Endodermal cell (in vitro differentiated cells): Measurements from ENCODE around the gene POMT1. TPM values are rescaled to one million over a fixed set of nuclear protein-coding genes. Genes with fewer than 3 reads are reported as not detected.
"Not testable (repeated sequence)": the region's sequence is repeated elsewhere in the genome, so short reads cannot be mapped to it uniquely, and the experiment has no call there.

Experiments
- DNase-seq: peaks from one replicate; pipeline ENCODE4 v3.0.0-alpha.2; 2017
- H3K27ac ChIP-seq: 2 replicates; pipeline ENCODE4 v1.5.1; 2013; ENCODE audit warnings: mild to moderate bottlenecking, low read depth, low read length, moderate library complexity
- H3K27me3 ChIP-seq: 2 replicates; pipeline ENCODE4 v1.6.1; 2013; ENCODE audit warnings: mild to moderate bottlenecking, low read length, moderate library complexity; ENCODE audit not compliant: insufficient read depth, control insufficient read depth, poor library complexity, severe bottlenecking
- H3K36me3 ChIP-seq: 2 replicates; pipeline ENCODE4 v1.7.0; 2013; ENCODE audit warnings: mild to moderate bottlenecking, low read length, moderate library complexity; ENCODE audit not compliant: control insufficient read depth, insufficient read depth
- H3K4me1 ChIP-seq: one replicate; pipeline ENCODE4 v1.7.0; 2013; ENCODE audit warnings: low read length; ENCODE audit not compliant: control insufficient read depth, insufficient read depth
- H3K4me3 ChIP-seq: 2 replicates; pipeline ENCODE4 v1.5.1; 2013; ENCODE audit warnings: mild to moderate bottlenecking, low read length, moderate library complexity
- H3K9ac ChIP-seq: 2 replicates; pipeline ENCODE4 v1.6.1; 2013; ENCODE audit warnings: mild to moderate bottlenecking, low read length, moderate library complexity; ENCODE audit not compliant: poor library complexity, severe bottlenecking; ENCODE audit errors: extremely low read depth
- H3K9me3 ChIP-seq: 2 replicates; pipeline ENCODE4 v1.6.1; 2013; ENCODE audit warnings: mild to moderate bottlenecking, low read length, moderate library complexity; ENCODE audit not compliant: control insufficient read depth
- H3K27ac Mint-ChIP-seq: 2 replicates; pipeline ENCODE4 v1.8.0; 2020; ENCODE audit warnings: mixed read lengths
- H3K27me3 Mint-ChIP-seq: 2 replicates; pipeline ENCODE4 v1.8.0; 2021; ENCODE audit warnings: mild to moderate bottlenecking, mixed read lengths; ENCODE audit not compliant: insufficient read depth
- H3K36me3 Mint-ChIP-seq: 2 replicates; pipeline ENCODE4 v1.8.0; 2020; ENCODE audit warnings: low read depth, mixed read lengths
- H3K4me1 Mint-ChIP-seq: 2 replicates; pipeline ENCODE4 v1.8.0; 2020; ENCODE audit warnings: mixed read lengths
- H3K4me3 Mint-ChIP-seq: 2 replicates; pipeline ENCODE4 v1.8.0; 2020; ENCODE audit warnings: mild to moderate bottlenecking, moderate library complexity, mixed read lengths
- H3K9me3 Mint-ChIP-seq: 2 replicates; pipeline ENCODE4 v1.8.0; 2020; ENCODE audit warnings: mild to moderate bottlenecking, mixed read lengths
- WGBS, 2 experiments: methylation state at CpG; one replicate each; pipeline versions ENCODE4 v1.1.5 to v1.1.7; 2013; ENCODE audit warnings: missing lambda C conversion rate in 2 of 2, mixed read lengths in 1 of 2; ENCODE audit not compliant: insufficient coverage in 1 of 2, insufficient read length in 1 of 2; 5-methylcytosine and 5-hydroxymethylcytosine counted together
- total RNA-seq, 2 donors: library from RNA; stranded (reverse); fragmentation: NEBNext Ultra II Directional in 1 of 2; extraction: Animal tissue kit (Norgen Biotek cat#: 25700) in 1 of 2; gene quantifications; 2 replicates in 1 of 2; 3 replicates in 1 of 2; pipeline ENCODE4 v1.2.1, GENCODE V29; 2021
- TF ChIP-seq, protein P1 (sequence below): fragments of 200-600 bp; sonication (generic); conservative IDR thresholded peaks from 2 replicates; pipeline ENCODE4 v1.5.0; 2021; ENCODE audit warnings: antibody characterized with exemption, mild to moderate bottlenecking

Gene POMT1
- total RNA-seq, 2 donors from 2014 or later, result 42.3 to 53.8 TPM

DNA sequence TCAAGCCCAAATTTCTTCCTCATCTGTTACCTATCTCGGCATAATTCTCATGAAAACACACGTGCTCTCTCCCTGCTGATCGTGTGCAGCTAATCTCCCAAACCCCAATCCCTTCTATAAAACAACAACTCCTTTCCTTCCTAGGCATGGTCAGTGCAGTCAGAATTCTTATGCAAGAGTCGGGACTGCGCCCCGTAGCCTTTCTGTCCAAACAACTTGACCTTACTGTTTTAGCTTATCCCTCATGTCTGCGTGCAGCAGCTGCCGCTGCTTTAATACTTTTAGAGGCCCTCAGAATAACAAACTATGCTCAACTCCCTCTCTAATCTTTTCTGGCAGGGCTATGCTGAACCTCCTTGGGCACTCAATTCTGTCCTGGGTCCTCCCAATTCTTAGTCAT, 47.7 kb downstream of the POMT1 start:
- H3K4me1 Mint-ChIP-seq, result peaks cover 38% of the 10 kb centered on the region
- H3K27ac Mint-ChIP-seq, H3K4me1 ChIP-seq, DNase-seq, H3K9ac ChIP-seq, H3K27ac ChIP-seq, H3K4me3 ChIP-seq, H3K36me3 ChIP-seq: not testable (repeated sequence)
- H3K9me3 ChIP-seq, result peaks cover 16% of the 10 kb centered on the region
- peaks cover 35% of the 10 kb centered on the region for H3K27me3 Mint-ChIP-seq
- peaks cover 73% of the 10 kb centered on the region for H3K36me3 Mint-ChIP-seq
- H3K9me3 Mint-ChIP-seq, result peaks cover 58% of the 10 kb centered on the region
- peak overlapping the region; percentile 2 for H3K4me3 Mint-ChIP-seq
- 90 to 96% methylated on average over 8 of the region's 8 CpGs for WGBS, 2 experiments
- H3K27me3 ChIP-seq, result peaks cover 17% of the 10 kb centered on the region

DNA sequence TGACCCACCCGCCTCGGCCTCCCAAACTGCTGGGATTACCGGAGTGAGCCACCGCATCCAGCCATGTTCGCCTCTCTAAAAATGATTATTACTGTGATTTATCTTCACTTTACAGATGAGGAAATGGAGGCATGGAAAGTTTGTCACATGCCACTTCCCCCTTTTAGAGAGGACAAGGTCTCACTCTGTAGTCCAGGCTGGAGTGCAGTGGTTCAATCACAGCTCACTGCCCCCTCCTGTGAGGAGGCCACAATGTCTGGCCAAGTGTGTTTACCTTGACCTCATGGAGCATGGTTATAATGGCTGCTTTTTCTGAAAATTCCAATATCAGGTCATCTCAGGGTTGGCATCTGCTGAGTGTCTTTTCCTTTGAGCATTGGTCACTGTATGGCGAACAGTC, 49.3 kb downstream of the POMT1 start:
- Histone ChIP-seq H3K27me3 (peaks cover 21% of the 10 kb centered on the region), H3K9ac (no peak overlapping the region), H3K4me1 (no peaks in the 10 kb centered on the region), H3K36me3 (no peaks in the 10 kb centered on the region), H3K9me3 (peaks cover 16% of the 10 kb centered on the region), H3K27ac (no peak overlapping the region), H3K4me3 (no peak overlapping the region)
- no peak overlapping the region for H3K27ac Mint-ChIP-seq
- peaks cover 54% of the 10 kb centered on the region for H3K9me3 Mint-ChIP-seq
- H3K4me1 Mint-ChIP-seq, result peaks cover 43% of the 10 kb centered on the region
- H3K27me3 Mint-ChIP-seq, result peaks cover 45% of the 10 kb centered on the region
- no peak overlapping the region for H3K4me3 Mint-ChIP-seq
- WGBS, 2 experiments, result 73 to 95% methylated on average over 3 to 6 of the region's 6 CpGs
- H3K36me3 Mint-ChIP-seq, result peaks cover 84% of the 10 kb centered on the region
- TF ChIP-seq, protein P1, sequence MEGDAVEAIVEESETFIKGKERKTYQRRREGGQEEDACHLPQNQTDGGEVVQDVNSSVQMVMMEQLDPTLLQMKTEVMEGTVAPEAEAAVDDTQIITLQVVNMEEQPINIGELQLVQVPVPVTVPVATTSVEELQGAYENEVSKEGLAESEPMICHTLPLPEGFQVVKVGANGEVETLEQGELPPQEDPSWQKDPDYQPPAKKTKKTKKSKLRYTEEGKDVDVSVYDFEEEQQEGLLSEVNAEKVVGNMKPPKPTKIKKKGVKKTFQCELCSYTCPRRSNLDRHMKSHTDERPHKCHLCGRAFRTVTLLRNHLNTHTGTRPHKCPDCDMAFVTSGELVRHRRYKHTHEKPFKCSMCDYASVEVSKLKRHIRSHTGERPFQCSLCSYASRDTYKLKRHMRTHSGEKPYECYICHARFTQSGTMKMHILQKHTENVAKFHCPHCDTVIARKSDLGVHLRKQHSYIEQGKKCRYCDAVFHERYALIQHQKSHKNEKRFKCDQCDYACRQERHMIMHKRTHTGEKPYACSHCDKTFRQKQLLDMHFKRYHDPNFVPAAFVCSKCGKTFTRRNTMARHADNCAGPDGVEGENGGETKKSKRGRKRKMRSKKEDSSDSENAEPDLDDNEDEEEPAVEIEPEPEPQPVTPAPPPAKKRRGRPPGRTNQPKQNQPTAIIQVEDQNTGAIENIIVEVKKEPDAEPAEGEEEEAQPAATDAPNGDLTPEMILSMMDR, result no peak
- no peak for DNase-seq

DNA sequence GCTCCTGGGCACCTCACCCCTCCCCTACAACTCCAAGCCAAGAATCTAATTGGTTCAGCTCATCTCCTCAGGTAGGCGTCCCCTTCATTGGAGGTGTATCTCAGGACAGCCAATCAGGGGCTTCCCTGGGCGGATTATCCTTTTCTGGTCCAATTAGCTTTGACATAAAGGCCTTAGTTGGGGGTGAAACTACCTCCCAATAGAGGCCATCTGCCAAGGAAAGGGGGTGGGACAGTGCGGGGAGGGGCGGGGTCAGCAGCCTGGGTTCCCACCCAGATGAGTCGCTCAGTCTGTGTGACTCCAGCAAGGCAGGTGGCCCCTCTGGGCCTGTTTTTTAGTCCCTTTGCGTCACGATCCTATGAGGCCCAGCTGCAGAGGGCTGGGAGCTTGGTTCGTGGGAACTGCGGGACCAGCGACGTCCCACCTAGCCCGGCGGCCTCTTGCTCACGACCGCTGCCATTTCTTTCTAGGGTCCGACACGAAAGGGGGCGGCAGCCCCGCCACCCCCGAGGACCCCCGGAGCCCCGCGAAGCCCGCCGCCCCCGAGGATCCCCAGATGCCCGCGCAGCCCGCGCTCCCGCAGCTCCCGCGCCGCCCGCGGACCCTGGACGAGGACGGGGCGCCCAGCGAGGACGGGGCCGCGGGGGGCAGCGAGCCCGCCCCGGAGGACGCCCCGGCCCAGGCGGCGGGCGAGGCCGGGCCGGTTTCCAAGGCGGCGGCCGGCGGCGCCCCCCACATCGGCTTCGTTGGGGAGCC, 51.5 kb downstream of the POMT1 start:
- Histone ChIP-seq H3K4me1 (no peaks in the 10 kb centered on the region), H3K9ac (no peak overlapping the region), H3K9me3 (peaks cover 6% of the 10 kb centered on the region), H3K27me3 (peaks cover 21% of the 10 kb centered on the region), H3K4me3 (no peak overlapping the region), H3K36me3 (no peaks in the 10 kb centered on the region), H3K27ac (no peak overlapping the region)
- DNase-seq, result peak; percentile 83
- Mint-ChIP-seq H3K4me3 (peak overlapping the region; percentile 46), H3K27me3 (peaks cover 38% of the 10 kb centered on the region), H3K36me3 (peaks cover 81% of the 10 kb centered on the region), H3K4me1 (peaks cover 22% of the 10 kb centered on the region), H3K9me3 (peaks cover 32% of the 10 kb centered on the region), H3K27ac (no peak overlapping the region)
- WGBS, 2 experiments, result 37 to 66% methylated on average over 13 to 60 of the region's 60 CpGs
- TF ChIP-seq, protein P1, result no peak
